ENCODE measurements around the gene NMRK1.
A peak's percentile ranks its signal among the peaks of the same experiment; 100 is the strongest.

NMRK1 gene

GRCh38 chr9:75087824-75088645, at the start of gene NMRK1, which contains the start of gene OSTF1:
Gene NMRK1 (minus strand): TSS chr9:75088155. CDS start chr9:75083115, 5,040 bp downstream.
Gene OSTF1 (plus strand): TSS chr9:75088514. CDS start chr9:75088693, 179 bp downstream.
- DNase-seq (ENCODE audit: low spot score): peak; percentile 95

- no peak for DNase-seq (ENCODE audit: low spot score)
Measured at GRCh38 chr9:75134495-75134894, 46.5 kb upstream of the NMRK1 start.

GRCh38 chr9:75133396-75133795, 45.4 kb upstream of the NMRK1 start:
- no peak for DNase-seq (ENCODE audit: low spot score)

- DNase-seq (ENCODE audit: low spot score): no peak
Measured at GRCh38 chr9:75132244-75132643, 44.3 kb upstream of the NMRK1 start.

GRCh38 chr9:75131700-75132099, 43.7 kb upstream of the NMRK1 start:
- DNase-seq (ENCODE audit: low spot score): no peak

GRCh38 chr9:75130621-75131230, 42.8 kb upstream of the NMRK1 start:
- DNase-seq (ENCODE audit: low spot score): no peak

GRCh38 chr9:75130172-75130571, 42.2 kb upstream of the NMRK1 start:
- DNase-seq (ENCODE audit: low spot score): no peak

- peak; percentile 79 for DNase-seq (ENCODE audit: low spot score)
Measured at GRCh38 chr9:75128535-75128934, 40.6 kb upstream of the NMRK1 start.

GRCh38 chr9:75123696-75124095, 35.7 kb upstream of the NMRK1 start:
- no peak for DNase-seq (ENCODE audit: low spot score)

- DNase-seq (ENCODE audit: low spot score): no peak
Measured at GRCh38 chr9:75121914-75122558, 34.1 kb upstream of the NMRK1 start.

- no peak for DNase-seq (ENCODE audit: low spot score)
Measured at GRCh38 chr9:75120686-75121085, 32.7 kb upstream of the NMRK1 start.

- DNase-seq (ENCODE audit: low spot score): peak; percentile 71
Measured at GRCh38 chr9:75117564-75117963, 29.6 kb upstream of the NMRK1 start.

GRCh38 chr9:75116306-75116705, 28.4 kb upstream of the NMRK1 start:
- DNase-seq (ENCODE audit: low spot score): no peak

GRCh38 chr9:75112789-75113188, 24.8 kb upstream of the NMRK1 start:
- no peak for DNase-seq (ENCODE audit: low spot score)

GRCh38 chr9:75111019-75111622, 23.2 kb upstream of the NMRK1 start:
- DNase-seq (ENCODE audit: low spot score): no peak

- DNase-seq (ENCODE audit: low spot score): no peak
Measured at GRCh38 chr9:75109210-75109839, 21.4 kb upstream of the NMRK1 start.

GRCh38 chr9:75108571-75108970, 20.6 kb upstream of the NMRK1 start:
- no peak for DNase-seq (ENCODE audit: low spot score)

- DNase-seq (ENCODE audit: low spot score): no peak
Measured at GRCh38 chr9:75106857-75107256, 18.9 kb upstream of the NMRK1 start.

- DNase-seq (ENCODE audit: low spot score): no peak
Measured at GRCh38 chr9:75105841-75106240, 17.9 kb upstream of the NMRK1 start.

GRCh38 chr9:75105019-75105540, 17.1 kb upstream of the NMRK1 start:
- no peak for DNase-seq (ENCODE audit: low spot score)

GRCh38 chr9:75104607-75105006, 16.7 kb upstream of the NMRK1 start:
- no peak for DNase-seq (ENCODE audit: low spot score)
